Activated CD4-positive, CD25-positive, alpha-beta regulatory T cell (primary cell): ENCODE measurements around the gene TTC36.
A peak's percentile ranks its signal among the peaks of the same experiment; 100 is the strongest.
"Not testable (repeated sequence)": the region's sequence is repeated elsewhere in the genome, so short reads cannot be mapped to it uniquely, and the experiment has no call there.

Experiments
- DNase-seq, 4 experiments: peaks; one replicate each; lab custom pipeline; 2025; lab: John Stamatoyannopoulos, UW

Gene TTC36

GRCh38 chr11:118532852-118533768, 5.8 kb downstream of the TTC36 start:
- DNase-seq, result no peak

- no peak for DNase-seq
Measured at GRCh38 chr11:118533769-118534729, 6.8 kb downstream of the TTC36 start.

- no peak for DNase-seq
Measured at GRCh38 chr11:118535261-118535660, 8.0 kb downstream of the TTC36 start.

- no peak for DNase-seq
Measured at GRCh38 chr11:118536726-118537125, 9.5 kb downstream of the TTC36 start.

GRCh38 chr11:118537409-118537980, 10.2 kb downstream of the TTC36 start:
- DNase-seq, result no peak

GRCh38 chr11:118544010-118544646, 16.9 kb downstream of the TTC36 start:
- DNase-seq, result no peak

GRCh38 chr11:118544647-118545010, 17.4 kb downstream of the TTC36 start:
- DNase-seq, result no peak

GRCh38 chr11:118545533-118545932, 18.3 kb downstream of the TTC36 start:
- DNase-seq, result no peak

GRCh38 chr11:118547132-118547531, 19.9 kb downstream of the TTC36 start:
- no peak for DNase-seq

GRCh38 chr11:118552341-118552740, 25.1 kb downstream of the TTC36 start:
- DNase-seq, result no peak

- DNase-seq, result no peak
Measured at GRCh38 chr11:118560806-118561205, 33.5 kb downstream of the TTC36 start.

- DNase-seq, result no peak
Measured at GRCh38 chr11:118565051-118565450, 37.8 kb downstream of the TTC36 start.

GRCh38 chr11:118569670-118570069, 42.4 kb downstream of the TTC36 start:
- DNase-seq, result no peak

- DNase-seq, result no peak
Measured at GRCh38 chr11:118570787-118571186, 43.5 kb downstream of the TTC36 start.

- DNase-seq, result not testable (repeated sequence)
Measured at GRCh38 chr11:118571701-118572060, 44.4 kb downstream of the TTC36 start.

GRCh38 chr11:118572061-118572980, 45.0 kb downstream of the TTC36 start, which contains the start of gene ARCN1:
Gene ARCN1, plus strand, starts transcription at chr11:118572409. Its CDS starts 139 bp downstream, at chr11:118572548.
- peak; percentile 65 to 76 (median 73) for DNase-seq

GRCh38 chr11:118572981-118573550, 45.8 kb downstream of the TTC36 start:
- DNase-seq, result no peak

- DNase-seq, result no peak
Measured at GRCh38 chr11:118574636-118575035, 47.4 kb downstream of the TTC36 start.

GRCh38 chr11:118577995-118578394, 50.7 kb downstream of the TTC36 start:
- not testable (repeated sequence) for DNase-seq
